GM21360 (cell line): Measurements from ENCODE around the gene CCBE1.
"Not testable (repeated sequence)": the region's sequence is repeated elsewhere in the genome, so short reads cannot be mapped to it uniquely, and the experiment has no call there.

Experiments
- ATAC-seq: cut with Tn5 transposase; IDR thresholded peaks from one replicate; pipeline ENCODE4 v1.9.1; 2021; ENCODE audit warnings: mild to moderate bottlenecking, moderate library complexity; ENCODE audit not compliant: unreplicated experiment

Gene CCBE1

GRCh38 chr18:59715966-59716369 is 18.7 kb upstream of the CCBE1 start:
- ATAC-seq, result no peak

DNA sequence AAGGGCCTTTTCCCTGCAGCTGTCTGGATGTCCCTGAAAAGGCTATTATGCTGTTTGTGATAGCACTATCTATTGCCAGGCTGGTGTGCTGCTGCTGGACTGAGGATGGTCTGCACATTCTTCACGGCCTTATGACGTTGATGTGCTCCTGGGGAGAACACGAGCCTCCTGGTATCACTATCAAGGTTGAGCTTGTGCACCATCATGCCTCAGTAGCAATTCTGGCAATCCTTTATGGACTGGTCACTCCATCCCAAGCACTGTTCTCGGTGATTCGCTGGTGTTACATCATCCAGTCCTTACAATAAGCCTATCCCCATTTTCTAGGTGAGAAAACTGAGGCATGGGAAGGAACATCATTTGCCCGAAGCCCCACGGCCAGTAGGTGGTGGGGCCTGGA is 18.2 kb upstream of the CCBE1 start:
- ATAC-seq, result no peak

DNA sequence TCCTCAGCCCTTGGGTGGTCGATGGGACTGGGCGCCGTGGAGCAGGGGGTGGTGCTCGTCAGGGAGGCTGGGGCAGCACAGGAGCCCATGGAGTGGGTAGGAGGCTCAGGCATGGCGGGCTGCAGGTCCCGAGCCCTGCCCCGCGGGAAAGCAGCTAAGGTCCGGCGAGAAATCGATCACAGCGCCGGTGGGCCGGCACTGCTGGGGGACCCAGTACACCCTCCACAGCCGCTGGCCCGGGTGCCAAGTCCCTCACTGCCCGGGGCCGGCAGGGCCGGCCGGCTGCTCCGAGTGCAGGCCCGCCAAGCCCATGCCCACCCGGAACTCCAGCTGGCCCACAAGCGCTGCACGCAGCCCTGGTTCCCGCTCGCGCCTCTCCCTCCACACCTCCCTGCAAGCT is 16.9 kb upstream of the CCBE1 start:
- not testable (repeated sequence) for ATAC-seq

- no peak for ATAC-seq
These were observed 15.1 kb upstream of the CCBE1 start for GRCh38 chr18:59712311-59712710.

GRCh38 chr18:59708988-59709387 is 11.8 kb upstream of the CCBE1 start:
- ATAC-seq, result no peak

GRCh38 chr18:59707306-59707705 is 10.1 kb upstream of the CCBE1 start:
- no peak for ATAC-seq

DNA sequence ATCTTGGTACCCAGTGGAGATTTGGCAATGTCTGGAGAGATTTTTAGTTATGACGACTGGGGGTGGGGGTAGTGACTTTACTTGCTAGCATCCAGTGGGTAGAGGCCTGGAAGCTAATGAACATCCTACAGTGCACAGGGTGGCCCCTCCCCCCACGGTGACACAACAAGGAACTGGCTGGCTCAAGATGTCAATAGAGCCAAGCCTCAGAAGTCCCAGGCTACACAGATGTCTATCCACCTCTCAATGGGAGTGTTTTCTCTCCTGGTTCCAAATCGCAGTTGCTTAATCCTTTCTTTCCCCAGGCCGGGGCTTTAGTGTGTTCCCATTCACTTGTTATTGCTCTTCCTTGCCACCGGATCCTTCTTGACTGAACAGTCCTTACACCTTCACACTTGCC is 9.3 kb upstream of the CCBE1 start:
- ATAC-seq, result no peak

- no peak for ATAC-seq
These were observed 7.9 kb upstream of the CCBE1 start for GRCh38 chr18:59705145-59705544.

DNA sequence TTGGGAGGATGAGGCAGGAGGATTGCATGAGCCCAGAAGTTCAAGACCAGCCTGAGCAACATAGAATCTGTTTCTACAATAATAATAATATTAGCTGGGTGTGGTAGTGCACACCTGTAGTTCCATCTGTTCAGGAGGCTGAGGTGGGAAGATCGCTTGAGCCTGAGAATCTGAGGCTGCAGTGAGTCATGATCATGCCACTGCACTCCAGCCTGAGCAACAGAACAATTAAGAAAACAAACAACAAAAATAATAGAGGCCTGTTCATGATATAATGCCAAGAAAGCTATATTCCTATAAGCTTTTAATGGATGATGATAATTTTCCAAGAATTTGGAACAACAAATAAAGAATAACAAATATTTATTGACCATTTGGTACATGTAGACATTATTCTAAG is 6.9 kb upstream of the CCBE1 start:
- ATAC-seq, result no peak

DNA sequence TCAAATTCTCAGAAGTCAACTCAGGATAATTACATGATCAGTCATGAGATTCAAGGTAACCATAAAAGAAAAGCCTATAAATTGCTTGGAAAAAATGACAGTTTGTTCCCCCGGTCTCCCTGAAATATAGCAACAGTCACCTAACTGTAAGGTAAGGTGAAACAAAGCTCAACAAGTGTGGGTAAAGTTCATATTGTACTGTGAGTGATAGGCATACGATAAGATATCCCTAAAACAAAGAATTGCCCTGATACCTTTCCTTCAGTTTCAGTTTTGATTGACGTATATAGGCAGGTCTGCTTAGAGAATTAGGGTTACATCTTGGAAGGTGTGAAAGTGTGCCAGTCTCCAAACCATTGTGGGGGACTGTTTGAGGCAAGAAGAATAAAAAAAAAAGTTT is 4.0 kb upstream of the CCBE1 start:
- ATAC-seq, result no peak

DNA sequence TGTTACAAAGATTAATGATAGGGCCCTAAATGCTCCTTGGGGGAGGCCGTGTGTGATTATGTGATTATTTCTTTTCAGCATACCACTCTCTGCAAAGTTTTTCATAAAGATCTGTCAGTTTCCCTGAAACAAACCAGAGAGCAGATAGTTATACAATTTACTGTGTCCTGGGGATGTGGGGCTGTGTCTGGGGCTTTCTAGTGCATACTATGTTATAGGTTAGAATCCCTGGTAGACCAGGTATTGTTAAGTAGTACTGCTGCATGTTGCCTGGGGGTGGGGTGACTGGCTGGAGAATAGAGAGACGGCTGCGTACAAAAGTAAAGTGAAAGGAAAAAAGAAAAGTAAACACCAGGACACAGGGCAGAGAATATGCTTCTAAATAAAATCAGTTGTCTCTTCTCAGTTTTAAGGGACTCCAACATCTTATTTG is 3.3 kb upstream of the CCBE1 start:
- no peak for ATAC-seq

DNA sequence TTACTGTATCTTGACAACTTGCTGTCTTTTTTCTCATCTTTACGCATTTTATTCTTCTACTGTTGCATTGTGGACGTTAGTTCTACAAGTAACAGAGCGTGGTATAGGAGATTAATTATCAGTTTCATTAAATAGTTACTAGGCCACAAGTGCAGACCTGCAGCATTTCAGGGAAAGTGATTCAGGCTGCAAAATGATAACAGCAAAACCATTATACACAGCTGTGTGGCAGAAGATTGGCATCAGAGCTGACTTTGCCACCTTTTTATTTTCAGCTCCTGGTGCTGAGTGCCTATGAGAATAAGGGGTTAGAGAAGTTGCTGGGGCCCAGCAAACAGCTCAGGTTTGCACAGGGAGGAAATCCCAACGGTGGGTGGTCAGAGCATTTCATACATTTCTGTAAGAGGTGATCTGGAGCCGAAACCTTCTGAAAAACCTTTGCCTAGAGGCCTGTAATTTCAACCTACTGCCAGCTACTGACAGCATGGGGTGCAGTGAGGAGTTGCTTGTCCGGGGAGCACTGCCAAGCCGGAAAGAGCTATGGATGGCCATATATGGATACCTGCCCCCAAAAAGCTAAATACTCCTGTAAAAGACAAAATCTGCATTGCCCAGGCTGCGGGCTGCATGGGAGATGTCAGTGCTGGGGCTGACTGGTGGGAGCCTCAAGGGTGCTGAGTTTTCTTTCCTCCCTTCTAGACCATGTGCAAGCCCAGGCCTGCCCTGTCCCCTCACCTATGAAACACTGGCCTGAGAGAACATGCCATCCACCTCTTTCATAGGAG is 2.7 kb upstream of the CCBE1 start:
- ATAC-seq, result no peak

DNA sequence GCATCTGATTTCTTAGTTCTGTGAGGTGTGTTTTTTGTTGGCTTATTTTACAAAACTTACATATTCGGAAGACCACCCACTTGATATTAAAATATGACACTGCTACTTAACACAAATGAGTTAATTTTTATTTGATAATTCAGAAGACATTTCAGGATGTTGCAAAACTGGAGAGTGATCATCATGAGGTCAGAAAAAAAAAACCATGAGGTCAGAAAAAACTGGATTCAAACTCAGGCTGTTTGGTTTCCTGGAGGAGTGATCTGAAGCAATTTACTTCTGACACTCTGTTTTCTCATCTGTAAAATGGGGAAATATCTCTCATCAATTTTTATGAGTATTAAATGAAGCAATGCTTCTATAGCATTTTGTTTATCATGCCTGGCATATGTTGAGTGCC is 1.8 kb upstream of the CCBE1 start:
- no peak for ATAC-seq

GRCh38 chr18:59696311-59697235 is 650 bp downstream of the CCBE1 start:
- no peak for ATAC-seq

GRCh38 chr18:59695551-59695950 is 1.7 kb downstream of the CCBE1 start:
- ATAC-seq, result no peak

DNA sequence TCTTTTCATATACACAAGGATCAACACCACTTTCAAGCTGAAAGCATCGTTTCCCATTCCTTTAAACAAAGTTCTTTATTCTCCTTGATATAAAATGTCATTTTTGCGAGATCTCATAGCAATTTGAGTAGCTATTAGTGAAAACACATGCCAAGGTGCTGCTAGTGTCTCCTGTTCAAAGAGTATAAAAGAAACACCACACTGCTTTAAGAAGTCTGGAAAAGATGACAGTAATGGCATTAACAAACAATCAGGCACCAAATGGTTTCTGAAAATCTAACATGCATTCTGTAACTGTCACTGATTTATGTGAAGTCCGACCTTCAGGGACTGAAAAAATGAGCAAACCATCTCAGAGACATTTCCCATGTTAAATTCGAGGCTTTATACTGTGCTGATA is 2.4 kb downstream of the CCBE1 start:
- ATAC-seq, result no peak

- no peak for ATAC-seq
These were observed 5.2 kb downstream of the CCBE1 start for GRCh38 chr18:59691996-59692395.

GRCh38 chr18:59690996-59691395 is 6.2 kb downstream of the CCBE1 start:
- no peak for ATAC-seq

- no peak for ATAC-seq
These were observed 6.8 kb downstream of the CCBE1 start for GRCh38 chr18:59690186-59690982.

GRCh38 chr18:59689756-59690155 is 7.5 kb downstream of the CCBE1 start:
- ATAC-seq, result no peak

DNA sequence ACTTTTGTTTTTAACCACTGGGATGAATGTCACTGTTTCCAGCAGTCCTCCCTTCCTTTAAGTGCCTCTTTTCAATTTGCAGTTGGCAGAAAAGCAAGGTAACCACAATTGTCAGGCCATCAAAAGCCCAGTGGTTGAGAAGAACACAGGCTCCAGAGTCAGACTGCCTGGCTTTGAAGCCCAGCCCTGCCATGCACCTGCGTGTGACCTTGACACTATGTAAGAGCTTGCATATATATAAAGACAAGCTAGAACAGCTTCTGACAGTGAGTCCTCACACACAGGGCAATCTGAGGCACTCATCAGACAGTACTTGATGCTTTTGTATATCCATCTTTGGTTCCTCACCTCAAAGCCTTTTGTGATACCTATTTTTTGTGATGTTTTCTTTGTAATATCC is 11.0 kb downstream of the CCBE1 start:
- ATAC-seq, result no peak
